HG03457 (cell line): ENCODE results near the gene NUP205.
A peak's percentile ranks its signal among the peaks of the same experiment; 100 is the strongest.

Source experiments
- ATAC-seq: cut with Tn5 transposase; IDR thresholded peaks from one replicate; pipeline ENCODE4 v1.9.1; 2021; ENCODE audit warnings: moderate number of reproducible peaks; ENCODE audit not compliant: unreplicated experiment

The NUP205 gene

GRCh38 chr7:135557455-135558336, at the start of gene NUP205:
TSS of gene NUP205 (plus strand) at chr7:135557917. CDS start at chr7:135557945, 28 bp downstream.
- ATAC-seq, result peak; percentile 62

- ATAC-seq, result no peak
These were observed 48.7 kb upstream of the NUP205 start for GRCh38 chr7:135508883-135509588.

GRCh38 chr7:135509589-135509838, 48.2 kb upstream of the NUP205 start:
- ATAC-seq, result no peak

GRCh38 chr7:135509839-135510591, 47.7 kb upstream of the NUP205 start, which contains the start of gene CNOT4:
TSS of gene CNOT4 (minus strand) at chr7:135510102. CDS start at chr7:135438331, 71,771 bp downstream.
- peak; percentile 92 for ATAC-seq

- no peak for ATAC-seq
These were observed 47.0 kb upstream of the NUP205 start for GRCh38 chr7:135510592-135511183.

- peak; percentile 30 for ATAC-seq
These were observed 45.4 kb upstream of the NUP205 start for GRCh38 chr7:135512135-135512887.

GRCh38 chr7:135514856-135515255, 42.9 kb upstream of the NUP205 start:
- no peak for ATAC-seq

GRCh38 chr7:135517060-135517459, 40.7 kb upstream of the NUP205 start:
- ATAC-seq, result no peak

- no peak for ATAC-seq
These were observed 39.0 kb upstream of the NUP205 start for GRCh38 chr7:135518748-135519147.

GRCh38 chr7:135519233-135519688, 38.5 kb upstream of the NUP205 start:
- ATAC-seq, result no peak

- ATAC-seq, result no peak
These were observed 37.8 kb upstream of the NUP205 start for GRCh38 chr7:135519871-135520270.

GRCh38 chr7:135522509-135522908, 35.2 kb upstream of the NUP205 start:
- ATAC-seq, result no peak

- no peak for ATAC-seq
These were observed 34.6 kb upstream of the NUP205 start for GRCh38 chr7:135523146-135523545.

- no peak for ATAC-seq
These were observed 32.3 kb upstream of the NUP205 start for GRCh38 chr7:135525426-135525825.

GRCh38 chr7:135527025-135527424, 30.7 kb upstream of the NUP205 start:
- ATAC-seq, result no peak

- no peak for ATAC-seq
These were observed 21.6 kb upstream of the NUP205 start for GRCh38 chr7:135536150-135536549.

- no peak for ATAC-seq
These were observed 20.3 kb upstream of the NUP205 start for GRCh38 chr7:135537453-135537852.

GRCh38 chr7:135537905-135538304, 19.8 kb upstream of the NUP205 start:
- no peak for ATAC-seq

GRCh38 chr7:135538376-135538775, 19.3 kb upstream of the NUP205 start:
- no peak for ATAC-seq

- no peak for ATAC-seq
These were observed 18.1 kb upstream of the NUP205 start for GRCh38 chr7:135539629-135540028.
